Measurements from ENCODE around the gene ARSA.

GRCh38 chr22:50587407-50587806 is 40.5 kb downstream of the ARSA start:
- TF ChIP-seq POLR2AphosphoS5 (IDR thresholded peaks at IDR 0.05): no peak
- TF ChIP-seq, protein P1, sequence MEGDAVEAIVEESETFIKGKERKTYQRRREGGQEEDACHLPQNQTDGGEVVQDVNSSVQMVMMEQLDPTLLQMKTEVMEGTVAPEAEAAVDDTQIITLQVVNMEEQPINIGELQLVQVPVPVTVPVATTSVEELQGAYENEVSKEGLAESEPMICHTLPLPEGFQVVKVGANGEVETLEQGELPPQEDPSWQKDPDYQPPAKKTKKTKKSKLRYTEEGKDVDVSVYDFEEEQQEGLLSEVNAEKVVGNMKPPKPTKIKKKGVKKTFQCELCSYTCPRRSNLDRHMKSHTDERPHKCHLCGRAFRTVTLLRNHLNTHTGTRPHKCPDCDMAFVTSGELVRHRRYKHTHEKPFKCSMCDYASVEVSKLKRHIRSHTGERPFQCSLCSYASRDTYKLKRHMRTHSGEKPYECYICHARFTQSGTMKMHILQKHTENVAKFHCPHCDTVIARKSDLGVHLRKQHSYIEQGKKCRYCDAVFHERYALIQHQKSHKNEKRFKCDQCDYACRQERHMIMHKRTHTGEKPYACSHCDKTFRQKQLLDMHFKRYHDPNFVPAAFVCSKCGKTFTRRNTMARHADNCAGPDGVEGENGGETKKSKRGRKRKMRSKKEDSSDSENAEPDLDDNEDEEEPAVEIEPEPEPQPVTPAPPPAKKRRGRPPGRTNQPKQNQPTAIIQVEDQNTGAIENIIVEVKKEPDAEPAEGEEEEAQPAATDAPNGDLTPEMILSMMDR (IDR thresholded peaks at IDR 0.05): no peak

All from transverse colon (tissue), 4 donors.